SK-N-SH treated with all-trans-retinoic acid at 6 μM for 48 hours (cell line): Measurements from ENCODE around the gene BMPR2.
A peak's percentile ranks its signal among the peaks of the same experiment; 100 is the strongest.
"Not testable (repeated sequence)": the region's sequence is repeated elsewhere in the genome, so short reads cannot be mapped to it uniquely, and the experiment has no call there.

ENCODE experiments used
- ATAC-seq: fragments of 200-7000 bp; cut with Tn5 transposase; 3 replicates; pipeline ENCODE4 v1.9.1; 2020; ENCODE audit warnings: mild to moderate bottlenecking, moderate library complexity
- ARNTL ChIP-seq: fragments of 450-650 bp; formaldehyde crosslinking; IDR thresholded peaks from 2 replicates; pipeline ENCODE4 v1.5.0; 2020; ENCODE audit warnings: low read depth, mild to moderate bottlenecking, moderate library complexity, borderline replicate concordance
- CSDC2 ChIP-seq: fragments of 250-450 bp; sonication (Bioruptor Pico); IDR thresholded peaks from 2 replicates; pipeline ENCODE4 v1.5.0; 2020; ENCODE audit warnings: mild to moderate bottlenecking, moderate library complexity
- ESRRG ChIP-seq: fragments of 250-450 bp; sonication (Bioruptor Pico); IDR thresholded peaks from 2 replicates; pipeline ENCODE4 v1.6.1; 2021; ENCODE audit warnings: mild to moderate bottlenecking
- GLIS3 ChIP-seq: fragments of 250-450 bp; sonication (Bioruptor Pico); IDR thresholded peaks from 2 replicates; pipeline ENCODE4 v1.5.0; 2020; ENCODE audit warnings: mild to moderate bottlenecking, moderate library complexity
- ISL1 ChIP-seq: fragments of 250-450 bp; sonication (Bioruptor Pico); IDR thresholded peaks from 2 replicates; pipeline ENCODE4 v2.1.2; 2022; ENCODE audit warnings: mild to moderate bottlenecking, moderate library complexity
- OSR1 ChIP-seq: fragments of 250-450 bp; sonication (Bioruptor Pico); IDR thresholded peaks from 2 replicates; pipeline ENCODE4 v1.8.0; 2022; ENCODE audit warnings: moderate library complexity, mild to moderate bottlenecking, inconsistent platforms
- PPARA ChIP-seq: fragments of 250-450 bp; sonication (Bioruptor Pico); IDR thresholded peaks from 2 replicates; pipeline ENCODE4 v1.5.0; 2020; ENCODE audit warnings: mild to moderate bottlenecking, borderline replicate concordance
- RARB ChIP-seq: fragments of 250-450 bp; sonication (Bioruptor Pico); IDR thresholded peaks from 2 replicates; pipeline ENCODE4 v1.8.0; 2021; ENCODE audit warnings: mild to moderate bottlenecking, moderate library complexity
- SNAI2 ChIP-seq: fragments of 250-450 bp; sonication (Bioruptor Pico); IDR thresholded peaks from 2 replicates; pipeline ENCODE4 v1.5.0; 2020; ENCODE audit warnings: mild to moderate bottlenecking, moderate library complexity
- TCF4 ChIP-seq: fragments of 250-450 bp; sonication (Bioruptor Pico); IDR thresholded peaks from 2 replicates; pipeline ENCODE4 v1.8.0; 2021; ENCODE audit warnings: mild to moderate bottlenecking, moderate library complexity, borderline replicate concordance
- TOX ChIP-seq: fragments of 250-450 bp; sonication (Bioruptor Pico); IDR thresholded peaks from 2 replicates; pipeline ENCODE4 v1.8.0; 2021; ENCODE audit warnings: mild to moderate bottlenecking, moderate library complexity, borderline replicate concordance
- ZC3H10 ChIP-seq: fragments of 250-450 bp; sonication (Bioruptor Pico); IDR thresholded peaks from 2 replicates; pipeline ENCODE4 v1.5.1; 2021; ENCODE audit warnings: mild to moderate bottlenecking, moderate library complexity
- ZFP3 ChIP-seq: fragments of 250-450 bp; sonication (Bioruptor Pico); IDR thresholded peaks from 2 replicates; pipeline ENCODE4 v1.5.0; 2020; ENCODE audit warnings: mild to moderate bottlenecking, moderate library complexity
- ZFP30 ChIP-seq: fragments of 450-650 bp; formaldehyde crosslinking; IDR thresholded peaks from 2 replicates; pipeline ENCODE4 v1.5.0; 2022; ENCODE audit warnings: mild to moderate bottlenecking, moderate library complexity
- ZNF565 ChIP-seq: fragments of 450-650 bp; formaldehyde crosslinking; conservative IDR thresholded peaks from 2 replicates; pipeline ENCODE4 v1.5.0; 2020; ENCODE audit warnings: low read depth, mild to moderate bottlenecking, moderate library complexity
- ZNF70 ChIP-seq: fragments of 450-650 bp; formaldehyde crosslinking; IDR thresholded peaks from 2 replicates; pipeline ENCODE4 v1.5.0; 2020; ENCODE audit warnings: mild to moderate bottlenecking, moderate library complexity
- ZNF8 ChIP-seq: fragments of 450-650 bp; formaldehyde crosslinking; IDR thresholded peaks from 2 replicates; pipeline ENCODE4 v1.5.0; 2020; ENCODE audit warnings: mild to moderate bottlenecking, moderate library complexity
- TF ChIP-seq, protein P1 (sequence below): fragments of 250-450 bp; sonication (Bioruptor Pico); IDR thresholded peaks from 2 replicates; pipeline ENCODE4 v1.8.0; 2021; ENCODE audit warnings: low read depth, mild to moderate bottlenecking, moderate library complexity, borderline replicate concordance
- TF ChIP-seq, protein P2 (sequence below): fragments of 250-450 bp; sonication (Bioruptor Pico); IDR thresholded peaks from 2 replicates; pipeline ENCODE4 v1.8.0; 2020; ENCODE audit warnings: mild to moderate bottlenecking, moderate library complexity, borderline replicate concordance
- TF ChIP-seq, protein P3 (sequence below): fragments of 250-450 bp; sonication (Bioruptor Pico); IDR thresholded peaks from 2 replicates; pipeline ENCODE4 v1.5.1; 2021; ENCODE audit warnings: mild to moderate bottlenecking, moderate library complexity

Gene BMPR2

DNA sequence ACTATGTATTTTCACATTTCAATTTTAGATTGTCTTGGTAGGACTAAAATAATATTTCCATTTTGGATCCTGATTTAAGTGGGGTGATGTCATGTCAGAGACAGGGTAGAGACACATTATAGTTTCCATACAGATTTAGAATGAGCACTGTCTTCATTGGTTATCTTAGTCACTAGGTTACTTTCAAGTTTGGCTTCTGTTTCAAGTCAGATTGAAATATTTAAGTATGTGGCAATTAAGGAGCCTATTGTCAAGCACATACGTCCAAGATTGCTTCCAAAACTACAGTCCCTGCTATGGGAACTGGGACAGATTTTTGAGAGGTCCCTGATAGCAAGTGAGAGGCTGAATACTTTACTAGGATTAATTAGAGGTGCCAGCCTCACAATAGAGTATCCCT is 169.4 kb downstream of the BMPR2 start:
- peak; percentile 47 for ATAC-seq
- TF ChIP-seq SNAI2 (CRISPR knock-in tag) (no peak), RARB (CRISPR knock-in tag) (no peak), OSR1 (CRISPR knock-in tag) (no peak), ZFP30 (CRISPR knock-in tag) (no peak), ZNF8 (CRISPR knock-in tag) (no peak), GLIS3 (CRISPR knock-in tag) (no peak), PPARA (CRISPR knock-in tag) (no peak), ZNF565 (CRISPR knock-in tag) (no peak), ARNTL (no peak), TCF4 (no peak)
- TF ChIP-seq, protein P1, sequence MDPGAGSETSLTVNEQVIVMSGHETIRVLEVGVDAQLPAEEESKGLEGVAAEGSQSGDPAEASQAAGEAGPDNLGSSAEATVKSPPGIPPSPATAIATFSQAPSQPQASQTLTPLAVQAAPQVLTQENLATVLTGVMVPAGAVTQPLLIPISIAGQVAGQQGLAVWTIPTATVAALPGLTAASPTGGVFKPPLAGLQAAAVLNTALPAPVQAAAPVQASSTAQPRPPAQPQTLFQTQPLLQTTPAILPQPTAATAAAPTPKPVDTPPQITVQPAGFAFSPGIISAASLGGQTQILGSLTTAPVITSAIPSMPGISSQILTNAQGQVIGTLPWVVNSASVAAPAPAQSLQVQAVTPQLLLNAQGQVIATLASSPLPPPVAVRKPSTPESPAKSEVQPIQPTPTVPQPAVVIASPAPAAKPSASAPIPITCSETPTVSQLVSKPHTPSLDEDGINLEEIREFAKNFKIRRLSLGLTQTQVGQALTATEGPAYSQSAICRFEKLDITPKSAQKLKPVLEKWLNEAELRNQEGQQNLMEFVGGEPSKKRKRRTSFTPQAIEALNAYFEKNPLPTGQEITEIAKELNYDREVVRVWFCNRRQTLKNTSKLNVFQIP: no peak
- TF ChIP-seq, protein P2, sequence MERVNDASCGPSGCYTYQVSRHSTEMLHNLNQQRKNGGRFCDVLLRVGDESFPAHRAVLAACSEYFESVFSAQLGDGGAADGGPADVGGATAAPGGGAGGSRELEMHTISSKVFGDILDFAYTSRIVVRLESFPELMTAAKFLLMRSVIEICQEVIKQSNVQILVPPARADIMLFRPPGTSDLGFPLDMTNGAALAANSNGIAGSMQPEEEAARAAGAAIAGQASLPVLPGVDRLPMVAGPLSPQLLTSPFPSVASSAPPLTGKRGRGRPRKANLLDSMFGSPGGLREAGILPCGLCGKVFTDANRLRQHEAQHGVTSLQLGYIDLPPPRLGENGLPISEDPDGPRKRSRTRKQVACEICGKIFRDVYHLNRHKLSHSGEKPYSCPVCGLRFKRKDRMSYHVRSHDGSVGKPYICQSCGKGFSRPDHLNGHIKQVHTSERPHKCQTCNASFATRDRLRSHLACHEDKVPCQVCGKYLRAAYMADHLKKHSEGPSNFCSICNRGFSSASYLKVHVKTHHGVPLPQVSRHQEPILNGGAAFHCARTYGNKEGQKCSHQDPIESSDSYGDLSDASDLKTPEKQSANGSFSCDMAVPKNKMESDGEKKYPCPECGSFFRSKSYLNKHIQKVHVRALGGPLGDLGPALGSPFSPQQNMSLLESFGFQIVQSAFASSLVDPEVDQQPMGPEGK (CRISPR knock-in tag): no peak
- TF ChIP-seq, protein P3, sequence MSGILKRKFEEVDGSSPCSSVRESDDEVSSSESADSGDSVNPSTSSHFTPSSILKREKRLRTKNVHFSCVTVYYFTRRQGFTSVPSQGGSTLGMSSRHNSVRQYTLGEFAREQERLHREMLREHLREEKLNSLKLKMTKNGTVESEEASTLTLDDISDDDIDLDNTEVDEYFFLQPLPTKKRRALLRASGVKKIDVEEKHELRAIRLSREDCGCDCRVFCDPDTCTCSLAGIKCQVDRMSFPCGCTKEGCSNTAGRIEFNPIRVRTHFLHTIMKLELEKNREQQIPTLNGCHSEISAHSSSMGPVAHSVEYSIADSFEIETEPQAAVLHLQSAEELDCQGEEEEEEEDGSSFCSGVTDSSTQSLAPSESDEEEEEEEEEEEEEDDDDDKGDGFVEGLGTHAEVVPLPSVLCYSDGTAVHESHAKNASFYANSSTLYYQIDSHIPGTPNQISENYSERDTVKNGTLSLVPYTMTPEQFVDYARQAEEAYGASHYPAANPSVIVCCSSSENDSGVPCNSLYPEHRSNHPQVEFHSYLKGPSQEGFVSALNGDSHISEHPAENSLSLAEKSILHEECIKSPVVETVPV: no peak

DNA sequence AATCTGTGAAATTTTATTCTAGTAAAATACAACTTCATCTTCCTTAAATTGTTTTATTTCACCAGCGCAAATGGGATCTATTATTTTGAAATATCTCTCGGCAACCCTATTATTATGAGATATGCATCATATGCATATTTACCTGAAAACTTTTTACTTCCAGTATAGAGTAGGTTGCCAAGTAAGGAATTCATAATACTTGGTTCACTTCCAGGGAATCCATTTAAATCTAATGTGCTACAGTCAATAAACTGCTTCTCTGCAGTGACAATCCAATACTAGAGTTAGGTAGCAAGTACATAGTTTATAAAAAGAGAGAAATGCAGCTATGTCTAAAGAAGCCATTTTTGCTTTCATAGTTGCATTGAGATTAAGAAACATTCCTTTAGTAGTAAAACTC is 169.8 kb downstream of the BMPR2 start:
- TF ChIP-seq TOX (CRISPR knock-in tag) (no peak), PPARA (CRISPR knock-in tag) (no peak), ISL1 (CRISPR knock-in tag) (peak; percentile 82)
- ATAC-seq: peak; percentile 42

DNA sequence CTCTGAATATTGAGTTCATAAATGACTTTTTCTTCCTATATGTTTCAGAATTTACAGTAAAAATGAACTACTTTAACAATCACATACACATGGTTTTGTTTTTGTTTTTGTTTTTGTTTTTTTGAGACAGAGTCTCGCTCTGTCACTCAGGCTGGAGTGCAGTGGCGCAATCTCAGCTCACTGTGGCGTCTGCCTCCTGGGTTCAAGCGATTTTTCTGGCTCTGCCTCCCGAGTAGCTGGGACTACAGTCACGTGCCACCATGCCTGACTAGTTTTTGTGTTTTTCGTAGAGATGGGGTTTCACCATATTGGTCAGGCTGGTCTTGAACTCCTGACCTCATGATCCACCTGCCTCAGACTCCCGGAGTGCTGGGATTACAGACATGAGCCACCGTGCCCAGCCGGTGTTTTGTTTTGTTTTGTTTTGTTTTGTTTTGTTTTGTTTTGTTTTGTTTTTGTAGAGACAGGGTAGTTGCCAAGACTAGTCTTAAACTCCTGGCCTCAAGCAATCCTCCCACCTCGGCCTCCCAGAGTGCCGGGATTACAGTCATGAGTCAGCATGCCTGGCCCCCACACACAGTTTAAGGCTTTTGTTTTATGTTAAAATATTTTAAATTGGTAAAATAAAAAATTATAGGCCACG is 170.5 kb downstream of the BMPR2 start:
- ATAC-seq: not testable (repeated sequence)

DNA sequence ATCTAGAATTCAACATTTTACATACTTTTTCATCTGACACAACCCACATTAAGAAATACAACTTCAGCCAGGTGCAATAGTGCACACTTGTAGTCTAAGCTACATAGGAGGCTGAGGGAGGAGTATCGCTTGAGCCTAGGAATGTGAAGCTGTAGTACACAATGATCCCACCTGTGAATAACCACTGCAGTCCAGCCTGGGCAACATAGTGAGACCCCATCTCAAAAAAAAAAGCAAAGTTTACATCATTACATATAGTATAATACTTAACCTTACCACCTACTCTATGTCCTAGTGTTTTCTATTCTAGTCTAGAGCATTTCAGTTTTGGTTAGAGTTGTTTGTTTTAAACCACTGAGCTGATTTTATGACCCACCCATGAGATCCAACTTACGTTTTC is 172.1 kb downstream of the BMPR2 start:
- TF ChIP-seq, protein P2 (CRISPR knock-in tag): no peak
- TF ChIP-seq TOX (CRISPR knock-in tag): no peak
- TF ChIP-seq ZNF70 (CRISPR knock-in tag): no peak
- TF ChIP-seq ZC3H10 (CRISPR knock-in tag): no peak
- TF ChIP-seq RARB (CRISPR knock-in tag): no peak
- no peak for TF ChIP-seq ZNF565 (CRISPR knock-in tag)
- no peak for TF ChIP-seq PPARA (CRISPR knock-in tag)
- no peak for TF ChIP-seq CSDC2
- TF ChIP-seq ESRRG: no peak
- TF ChIP-seq, protein P1: no peak
- no peak for TF ChIP-seq ZNF8 (CRISPR knock-in tag)
- TF ChIP-seq, protein P3: no peak
- no peak for TF ChIP-seq ZFP3 (CRISPR knock-in tag)

More for the DNA sequence above, 172.1 kb downstream of the BMPR2 start:
- ATAC-seq: no peak
